ENCODE data around the gene TMEM30B. TPM values are rescaled to one million over a fixed set of nuclear protein-coding genes. Genes with fewer than 3 reads are reported as not detected.

TMEM30B gene
- total and polyA plus RNA-seq, 12 donors: 1.3 to 6.0 (median 3.4) TPM

GRCh38 chr14:61308198-61308597 is 27.1 kb upstream of the TMEM30B start:
- no peak for DNase-seq
- TF ChIP-seq POLR2A (IDR thresholded peaks at IDR 0.05): no peak
- no peak for TF ChIP-seq CTCF (IDR thresholded peaks at IDR 0.05)
- Histone ChIP-seq H3K9me3 (replicated peaks in 1 of 3) (peaks cover 0 to 13% (median 0%) of the 10 kb centered on the region in 3 donors), H3K27me3 (no peaks in the 10 kb centered on the region), H3K4me1 (replicated peaks in 1 of 2) (no peaks in the 10 kb centered on the region), H3K4me3 (no peak overlapping the region), H3K36me3 (replicated peaks in 1 of 2) (no peaks in the 10 kb centered on the region), H3K27ac (no peak overlapping the region)
- 44 to 60% (median 49%) methylated on average over 3 of the region's 3 CpGs for WGBS, 4 donors
- intact Hi-C loops (cut with DNase I): no loop called here

GRCh38 chr14:61304688-61305087 is 23.6 kb upstream of the TMEM30B start:
- no peak overlapping the region for H3K27ac ChIP-seq
- H3K4me3 ChIP-seq: no peak overlapping the region
- TF ChIP-seq CTCF (IDR thresholded peaks at IDR 0.05) (no peak), POLR2A (IDR thresholded peaks at IDR 0.05) (no peak)
- DNase-seq: no peak
- no peaks in the 10 kb centered on the region for H3K36me3 ChIP-seq (replicated peaks in 1 of 2)
- H3K4me1 ChIP-seq (replicated peaks in 1 of 2): no peaks in the 10 kb centered on the region
- intact Hi-C loops (cut with DNase I): no loop called here
- H3K9me3 ChIP-seq (replicated peaks in 1 of 3): peaks cover 0 to 14% (median 0%) of the 10 kb centered on the region in 3 donors
- no peaks in the 10 kb centered on the region for H3K27me3 ChIP-seq
- 83 to 91% (median 87%) methylated on average over 2 of the region's 2 CpGs for WGBS, 4 donors

GRCh38 chr14:61300754-61301153 is 19.6 kb upstream of the TMEM30B start:
- H3K4me3 ChIP-seq: no peak overlapping the region
- DNase-seq: no peak
- WGBS, 4 donors: 86 to 91% (median 90%) methylated on average over 7 of the region's 7 CpGs
- intact Hi-C loops (cut with DNase I): no loop called here
- no peak for TF ChIP-seq POLR2A (IDR thresholded peaks at IDR 0.05)
- TF ChIP-seq CTCF (IDR thresholded peaks at IDR 0.05): no peak
- peaks cover 0 to 13% (median 0%) of the 10 kb centered on the region in 3 donors for H3K9me3 ChIP-seq (replicated peaks in 1 of 3)
- H3K27ac ChIP-seq: no peak overlapping the region
- H3K36me3 ChIP-seq (replicated peaks in 1 of 2): no peaks in the 10 kb centered on the region
- H3K27me3 ChIP-seq: no peaks in the 10 kb centered on the region
- peaks cover 7 to 14% of the 10 kb centered on the region in 2 donors for H3K4me1 ChIP-seq (replicated peaks in 1 of 2)

- no peak overlapping the region for H3K4me3 ChIP-seq
- peaks cover 0 to 7% (median 0%) of the 10 kb centered on the region in 3 donors for H3K9me3 ChIP-seq (replicated peaks in 1 of 3)
- no peaks in the 10 kb centered on the region for H3K27me3 ChIP-seq
- H3K36me3 ChIP-seq (replicated peaks in 1 of 2): no peaks in the 10 kb centered on the region
- H3K27ac ChIP-seq: no peak overlapping the region
- intact Hi-C loops (cut with DNase I): no loop called here
- DNase-seq: no peak
- TF ChIP-seq POLR2A (IDR thresholded peaks at IDR 0.05) (no peak), CTCF (IDR thresholded peaks at IDR 0.05) (no peak)
- peaks cover 7 to 14% of the 10 kb centered on the region in 2 donors for H3K4me1 ChIP-seq (replicated peaks in 1 of 2)
- WGBS, 4 donors: 39 to 56% (median 44%) methylated on average over 2 of the region's 2 CpGs
These were observed 19.1 kb upstream of the TMEM30B start for GRCh38 chr14:61300209-61300608.

Data from adrenal gland (tissue), 12 donors.